ENCODE data around the gene TDO2.

- TF ChIP-seq POLR2A (IDR thresholded peaks at IDR 0.05; ENCODE audit: extremely low read depth, insufficient read length) (no peak), CTCF (IDR thresholded peaks at IDR 0.05; ENCODE audit: low read depth, low read length) (no peak), MYC (IDR thresholded peaks at IDR 0.05; ENCODE audit: low read depth, low read length) (no peak), MAX (IDR thresholded peaks at IDR 0.05; ENCODE audit: low read depth, low read length) (no peak)
Measured at GRCh38 chr4:155946486-155946885, 43.0 kb downstream of the TDO2 start.
